ENCODE measurements around the gene IL12A. TPM values are rescaled to one million over a fixed set of nuclear protein-coding genes. Genes with fewer than 3 reads are reported as not detected.

Gene IL12A
- total and polyA plus RNA-seq, 2 experiments from 2014 or later: 0.09 TPM; not detected in 1

DNA sequence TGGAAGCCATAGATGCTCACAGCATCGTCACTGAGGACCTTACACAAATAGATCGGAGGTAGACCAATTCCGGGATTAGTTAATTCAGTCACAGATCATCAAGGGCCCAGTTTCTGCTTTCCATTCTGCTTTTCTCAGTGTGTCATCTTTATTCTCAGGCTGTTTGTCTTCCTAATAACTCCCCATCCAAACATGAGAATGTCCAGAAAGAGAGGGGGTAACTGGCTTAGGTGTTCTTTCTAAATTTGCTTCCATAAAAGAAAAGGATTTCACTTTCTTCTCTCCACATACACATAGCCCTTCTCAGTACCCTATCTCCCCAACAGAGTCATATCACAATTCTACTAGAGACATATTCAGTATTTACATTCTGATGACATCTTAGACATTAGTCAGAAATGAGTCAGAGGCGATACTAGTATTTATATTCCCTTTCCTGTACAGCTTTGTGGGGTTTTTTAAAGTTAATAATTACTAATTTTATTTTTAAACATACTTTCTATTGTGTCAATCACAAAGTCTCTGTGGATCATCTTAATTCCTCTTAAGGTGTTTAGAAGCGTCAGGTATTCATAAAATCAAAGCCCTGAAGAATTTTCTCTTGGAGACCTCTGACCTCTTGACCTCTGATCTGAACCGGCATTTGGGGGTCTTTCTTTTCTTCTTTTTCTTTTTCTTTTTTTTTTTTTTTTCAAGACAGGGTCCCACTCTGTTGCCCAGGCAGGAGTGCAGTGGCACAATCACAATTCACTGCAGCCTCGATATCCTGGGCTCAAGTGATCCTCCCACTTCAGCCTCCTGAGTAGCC, 24.3 kb upstream of the IL12A start:
- peak in 1 of 2 donors; percentile 61 for DNase-seq (ENCODE audit: low read depth in 1 of 2, low spot score in 1 of 2)
- Histone ChIP-seq H3K4me3 (no peak overlapping the region), H3K27ac (no peak overlapping the region)

DNA sequence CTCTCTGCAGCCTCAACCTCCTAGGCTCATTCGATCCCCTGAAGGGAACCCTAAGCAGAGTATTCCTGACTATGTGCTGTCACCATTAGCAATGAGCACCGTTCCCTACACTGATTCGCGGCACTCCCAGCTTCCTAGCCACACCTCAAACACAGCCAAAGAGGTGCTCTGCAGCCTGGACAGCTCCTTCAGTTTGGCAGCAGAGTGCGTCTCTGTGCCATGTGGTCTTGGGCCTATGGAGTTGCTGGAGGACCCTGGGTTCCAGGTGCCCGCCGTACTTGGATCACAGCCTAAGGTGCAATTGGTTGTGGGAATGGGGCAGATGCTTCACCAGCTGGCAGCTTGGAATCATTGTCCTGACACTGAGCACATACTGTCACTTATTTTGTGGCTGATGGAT, 17.3 kb upstream of the IL12A start:
- Histone ChIP-seq H3K9me3 (ENCODE audit: low read depth) (no peaks in the 10 kb centered on the region), H3K27ac (no peak overlapping the region), H3K4me1 (ENCODE audit: low read depth) (no peaks in the 10 kb centered on the region), H3K27me3 (no peaks in the 10 kb centered on the region), H3K4me3 (no peak overlapping the region), H3K36me3 (no peaks in the 10 kb centered on the region)
- TF ChIP-seq, protein P1, sequence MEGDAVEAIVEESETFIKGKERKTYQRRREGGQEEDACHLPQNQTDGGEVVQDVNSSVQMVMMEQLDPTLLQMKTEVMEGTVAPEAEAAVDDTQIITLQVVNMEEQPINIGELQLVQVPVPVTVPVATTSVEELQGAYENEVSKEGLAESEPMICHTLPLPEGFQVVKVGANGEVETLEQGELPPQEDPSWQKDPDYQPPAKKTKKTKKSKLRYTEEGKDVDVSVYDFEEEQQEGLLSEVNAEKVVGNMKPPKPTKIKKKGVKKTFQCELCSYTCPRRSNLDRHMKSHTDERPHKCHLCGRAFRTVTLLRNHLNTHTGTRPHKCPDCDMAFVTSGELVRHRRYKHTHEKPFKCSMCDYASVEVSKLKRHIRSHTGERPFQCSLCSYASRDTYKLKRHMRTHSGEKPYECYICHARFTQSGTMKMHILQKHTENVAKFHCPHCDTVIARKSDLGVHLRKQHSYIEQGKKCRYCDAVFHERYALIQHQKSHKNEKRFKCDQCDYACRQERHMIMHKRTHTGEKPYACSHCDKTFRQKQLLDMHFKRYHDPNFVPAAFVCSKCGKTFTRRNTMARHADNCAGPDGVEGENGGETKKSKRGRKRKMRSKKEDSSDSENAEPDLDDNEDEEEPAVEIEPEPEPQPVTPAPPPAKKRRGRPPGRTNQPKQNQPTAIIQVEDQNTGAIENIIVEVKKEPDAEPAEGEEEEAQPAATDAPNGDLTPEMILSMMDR (IDR thresholded peaks at IDR 0.05; ENCODE audit: low read depth, low read length): no peak
- DNase-seq (ENCODE audit: low read depth in 1 of 2, low spot score in 1 of 2): no peak

More for the DNA sequence above, 24.3 kb upstream of the IL12A start:
- Histone ChIP-seq H3K36me3 (no peaks in the 10 kb centered on the region), H3K27me3 (no peaks in the 10 kb centered on the region), H3K4me1 (ENCODE audit: low read depth) (no peaks in the 10 kb centered on the region), H3K9me3 (ENCODE audit: low read depth) (no peaks in the 10 kb centered on the region)
- TF ChIP-seq, protein P1 (IDR thresholded peaks at IDR 0.05; ENCODE audit: low read depth, low read length): no peak

DNA sequence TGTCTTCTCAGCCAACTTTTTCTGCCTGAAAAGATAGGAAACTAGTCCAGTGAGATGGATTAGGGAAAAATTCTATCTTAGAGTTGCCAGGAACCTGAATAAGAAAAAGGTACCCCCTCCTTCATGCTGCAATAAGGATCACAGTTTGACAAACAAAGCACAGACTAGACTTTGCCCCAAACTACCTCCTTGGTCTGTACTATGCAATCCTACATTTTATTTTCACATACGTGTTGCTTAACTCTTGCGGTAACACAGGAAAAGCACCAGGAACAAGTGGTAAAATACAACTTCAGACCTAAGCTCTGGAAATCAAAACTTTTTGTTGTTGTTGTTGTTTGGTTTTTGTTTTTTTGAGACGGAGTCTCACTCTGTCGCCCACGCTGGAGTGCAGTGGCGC, 11.3 kb upstream of the IL12A start:
- Histone ChIP-seq H3K9me3 (ENCODE audit: low read depth) (no peaks in the 10 kb centered on the region), H3K27ac (no peak overlapping the region), H3K27me3 (no peaks in the 10 kb centered on the region), H3K4me1 (ENCODE audit: low read depth) (no peaks in the 10 kb centered on the region), H3K4me3 (no peak overlapping the region), H3K36me3 (no peaks in the 10 kb centered on the region)
- DNase-seq (ENCODE audit: low read depth in 1 of 2, low spot score in 1 of 2): no peak
- TF ChIP-seq, protein P1 (IDR thresholded peaks at IDR 0.05; ENCODE audit: low read depth, low read length): no peak

DNA sequence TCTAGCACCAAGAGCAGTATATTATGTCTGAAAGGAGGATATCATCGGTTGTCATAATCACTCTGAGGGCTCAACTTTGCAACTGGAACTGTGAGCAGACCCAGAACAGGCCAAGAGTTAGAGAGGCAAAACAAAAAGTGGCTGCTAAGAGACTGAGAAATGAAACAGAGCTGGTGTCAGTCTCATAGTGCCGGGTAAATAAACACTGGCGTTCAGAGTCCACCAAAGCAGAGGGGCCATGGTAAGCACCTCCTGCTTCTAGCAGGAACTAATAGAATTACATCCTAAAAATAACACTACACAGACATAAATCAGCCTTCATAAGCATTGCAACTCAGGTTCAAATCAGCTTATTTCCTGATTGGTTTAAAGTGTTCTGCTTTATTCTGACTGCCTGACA, 10.3 kb upstream of the IL12A start:
- no peaks in the 10 kb centered on the region for H3K9me3 ChIP-seq (ENCODE audit: low read depth)
- TF ChIP-seq, protein P1 (IDR thresholded peaks at IDR 0.05; ENCODE audit: low read depth, low read length): no peak
- H3K27me3 ChIP-seq: no peaks in the 10 kb centered on the region
- DNase-seq (ENCODE audit: low read depth in 1 of 2, low spot score in 1 of 2): no peak
- no peaks in the 10 kb centered on the region for H3K4me1 ChIP-seq (ENCODE audit: low read depth)
- H3K4me3 ChIP-seq: no peak overlapping the region
- H3K36me3 ChIP-seq: no peaks in the 10 kb centered on the region
- no peak overlapping the region for H3K27ac ChIP-seq

DNA sequence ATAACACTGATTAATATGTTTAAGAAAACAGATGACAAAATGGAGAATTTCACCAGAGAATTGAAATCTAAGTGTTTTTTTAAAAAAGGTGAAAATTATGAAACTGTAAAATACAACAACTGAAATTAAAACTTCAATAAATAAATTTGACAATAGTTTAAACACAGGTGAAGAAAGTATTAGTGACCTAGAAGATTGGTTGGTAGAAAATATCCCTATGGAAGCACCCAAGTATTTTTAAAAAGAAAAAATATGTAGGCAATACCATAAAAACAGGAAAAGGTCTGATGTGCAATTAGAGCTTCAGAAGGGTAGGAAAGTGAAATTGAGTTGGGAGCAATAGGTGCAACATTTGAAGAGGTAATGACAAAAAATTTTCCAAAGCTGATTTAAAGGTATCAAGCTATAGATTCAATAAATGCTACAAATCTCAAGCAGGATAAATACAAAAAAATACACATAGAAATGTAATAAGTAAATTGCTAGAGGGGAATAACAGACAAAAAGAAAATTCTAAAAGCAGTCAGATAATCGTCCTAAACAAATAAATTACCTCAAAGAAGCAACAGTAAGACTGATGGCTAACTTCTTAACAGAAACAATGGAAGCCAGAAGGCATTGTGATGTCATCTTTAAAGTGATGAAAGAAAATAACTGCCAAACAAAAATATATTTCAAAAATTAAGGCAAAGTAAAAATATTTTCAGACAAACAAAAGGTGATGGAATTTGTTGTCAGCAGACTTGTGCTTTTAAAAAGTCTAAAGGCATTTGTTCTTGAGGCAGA, 9.5 kb upstream of the IL12A start:
- DNase-seq (ENCODE audit: low read depth in 1 of 2, low spot score in 1 of 2): no peak
- Histone ChIP-seq H3K36me3 (no peaks in the 10 kb centered on the region), H3K4me1 (ENCODE audit: low read depth) (no peaks in the 10 kb centered on the region), H3K27me3 (no peaks in the 10 kb centered on the region), H3K27ac (no peak overlapping the region), H3K9me3 (ENCODE audit: low read depth) (no peaks in the 10 kb centered on the region), H3K4me3 (no peak overlapping the region)
- TF ChIP-seq, protein P1 (IDR thresholded peaks at IDR 0.05; ENCODE audit: low read depth, low read length): no peak
